ENCODE measurements around the gene TNKS2.

TNKS2 gene

DNA sequence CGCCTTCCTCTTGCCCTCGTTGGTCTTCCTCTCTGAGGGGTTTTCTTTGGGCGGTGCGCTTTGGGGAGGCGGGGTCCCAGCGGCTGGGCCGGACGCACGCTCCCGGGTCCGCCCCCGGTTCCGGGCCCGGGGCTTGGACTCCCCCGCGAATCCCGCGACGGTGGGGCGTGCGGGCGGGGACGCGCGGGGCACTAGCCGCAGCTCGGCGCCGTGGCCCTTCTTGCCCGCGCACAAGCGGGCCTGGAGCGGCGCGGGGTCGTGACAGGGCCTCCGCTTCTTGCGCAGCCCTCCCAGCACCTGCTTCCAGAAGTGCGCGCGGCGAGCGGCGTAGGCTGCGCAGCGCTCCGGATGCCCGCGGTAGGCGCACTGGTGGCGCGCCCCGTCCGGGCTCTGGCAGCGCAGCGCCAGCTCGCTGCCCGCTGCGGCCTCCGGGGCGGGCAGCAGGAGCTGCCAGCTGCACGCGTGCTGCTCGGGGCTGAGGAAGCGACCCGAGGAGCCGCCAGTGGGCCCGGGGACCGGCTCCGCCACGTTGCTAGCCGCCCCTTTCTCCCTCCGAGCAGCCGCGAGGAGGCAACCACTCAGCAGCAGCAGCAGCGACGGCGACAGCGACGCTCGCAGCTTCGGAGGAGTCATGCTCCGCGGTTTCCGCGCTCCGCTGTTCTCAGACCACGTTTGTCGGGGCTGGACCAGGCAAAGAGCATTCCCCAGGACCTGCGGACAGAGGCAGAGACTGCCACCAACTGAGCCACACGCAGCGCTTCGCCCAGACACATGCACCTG lies 110.3 kb downstream of the TNKS2 start:
- DNase-seq (ENCODE audit: low read depth) = peak; percentile 44

DNA sequence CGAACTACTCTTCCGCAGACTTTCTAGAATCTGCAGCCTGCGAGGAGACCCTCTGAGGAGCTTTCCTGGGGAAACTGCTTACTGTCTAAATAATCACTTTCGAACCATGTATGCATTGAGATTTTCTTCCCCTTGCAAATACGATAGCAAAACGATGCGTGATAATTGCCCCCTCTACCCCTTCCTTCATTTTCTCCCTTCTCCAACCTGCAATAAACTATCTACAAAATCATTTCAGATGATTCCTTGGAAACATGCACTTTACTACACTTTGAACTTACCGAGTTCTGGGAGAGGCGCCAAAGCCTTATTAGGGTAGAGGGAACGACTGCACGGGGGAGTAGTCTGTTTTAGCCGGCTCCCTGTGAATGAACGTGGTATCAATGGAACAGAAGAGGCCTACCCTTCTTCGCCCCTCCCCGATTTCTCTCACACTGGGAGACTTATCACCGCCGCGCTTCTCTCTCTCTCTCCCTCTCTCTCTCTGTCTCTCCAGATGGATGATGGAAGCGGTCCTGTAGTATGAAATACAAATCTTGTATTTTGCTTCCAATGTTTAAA lies 111.0 kb downstream of the TNKS2 start, which contains the start of gene FGFBP3:
FGFBP3 (minus strand) TSS at position 370 of the 561 bp plus-strand sequence. CDS start 517 bp downstream, outside the sequence.
- DNase-seq (ENCODE audit: low read depth) = no peak

DNA sequence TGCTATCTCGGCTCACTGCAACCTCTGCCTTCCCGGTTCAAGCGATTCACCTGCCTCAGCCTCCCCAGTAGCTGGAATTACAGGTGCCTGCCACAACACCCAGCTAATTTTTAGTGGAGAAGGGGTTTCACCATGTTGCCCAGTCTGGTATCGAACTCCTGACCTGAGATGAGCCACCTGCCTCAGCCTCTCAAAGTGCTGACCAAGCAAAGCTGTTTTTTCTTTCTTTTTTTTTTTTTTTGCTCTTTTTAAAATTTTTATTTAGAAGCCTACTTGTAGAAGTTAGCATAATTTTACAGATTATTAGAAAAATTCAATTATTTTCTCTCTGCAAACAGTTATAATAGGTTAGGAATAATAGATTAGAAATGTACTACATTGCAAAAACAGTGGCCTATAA lies 112.2 kb downstream of the TNKS2 start:
- DNase-seq (ENCODE audit: low read depth) = no peak
